Nephron progenitor cell (in vitro differentiated cells): ENCODE results near the gene PPP1R26.
A peak's percentile ranks its signal among the peaks of the same experiment; 100 is the strongest.
"Not testable (repeated sequence)": the region's sequence is repeated elsewhere in the genome, so short reads cannot be mapped to it uniquely, and the experiment has no call there.

ENCODE experiments used
- DNase-seq: peaks from one replicate; pipeline ENCODE4 v3.0.0; 2021
- H3K27ac Mint-ChIP-seq: 2 replicates; pipeline ENCODE4 v1.8.0; 2021; ENCODE audit warnings: mild to moderate bottlenecking, moderate library complexity, mixed read lengths
- H3K27me3 Mint-ChIP-seq: 2 replicates; pipeline ENCODE4 v1.8.0; 2021; ENCODE audit warnings: mild to moderate bottlenecking, low read depth, mixed read lengths; ENCODE audit not compliant: poor library complexity
- H3K36me3 Mint-ChIP-seq: 2 replicates; pipeline ENCODE4 v1.8.0; 2021; ENCODE audit warnings: low read depth, mixed read lengths
- H3K4me1 Mint-ChIP-seq: 2 replicates; pipeline ENCODE4 v1.8.0; 2021; ENCODE audit warnings: mixed read lengths
- H3K4me3 Mint-ChIP-seq: 2 replicates; pipeline ENCODE4 v1.8.0; 2021; ENCODE audit warnings: mild to moderate bottlenecking, moderate library complexity, mixed read lengths
- H3K9me3 Mint-ChIP-seq: 2 replicates; pipeline ENCODE4 v1.8.0; 2021; ENCODE audit warnings: mild to moderate bottlenecking, moderate library complexity, mixed read lengths
- TF ChIP-seq, protein P1 (sequence below): fragments of 200-600 bp; sonication (generic); IDR thresholded peaks from 2 replicates; pipeline ENCODE4 v1.5.0; 2021; ENCODE audit warnings: antibody characterized with exemption

The PPP1R26 gene

DNA sequence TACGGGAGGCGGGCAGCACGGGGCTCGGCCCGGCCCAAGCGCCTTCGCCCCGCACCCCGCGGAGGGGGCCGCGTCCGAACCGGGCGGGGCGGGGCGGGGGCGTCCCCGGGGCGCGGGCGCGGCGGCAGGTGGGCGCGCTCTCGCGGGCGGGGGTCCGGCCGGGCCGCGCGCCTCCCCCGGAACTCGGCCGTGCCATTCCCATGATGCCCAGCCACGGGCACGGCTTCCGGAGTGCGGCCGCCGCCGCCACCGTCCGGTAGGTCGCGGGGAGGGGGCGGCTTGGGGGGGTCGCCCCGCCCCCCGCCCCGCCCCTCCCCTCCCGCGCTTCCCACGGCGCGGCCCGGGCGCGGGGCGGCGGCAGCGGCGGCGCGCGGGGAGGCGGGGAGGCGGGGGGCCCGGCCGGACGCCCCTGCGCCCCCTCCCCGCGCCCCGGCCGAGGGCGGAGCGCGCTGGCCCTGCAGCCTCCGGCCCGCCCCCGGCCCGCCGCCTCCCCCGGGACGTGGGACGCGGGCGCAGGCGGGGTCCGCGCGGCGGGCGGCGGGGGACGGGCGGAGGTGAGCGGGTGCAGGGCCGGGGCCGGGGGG is at the start of gene PPP1R26:
Gene PPP1R26 (plus strand): TSS at position 314 of the 584 bp plus-strand sequence. CDS start 4,729 bp downstream, outside the sequence.
- H3K4me1 Mint-ChIP-seq, result peaks cover 29% of the 10 kb centered on the region
- no peaks in the 10 kb centered on the region for H3K9me3 Mint-ChIP-seq
- no peaks in the 10 kb centered on the region for H3K27me3 Mint-ChIP-seq
- H3K36me3 Mint-ChIP-seq, result peaks cover 9% of the 10 kb centered on the region
- no peak within 1 kb of the TSS for H3K27ac Mint-ChIP-seq
- TF ChIP-seq, protein P1, sequence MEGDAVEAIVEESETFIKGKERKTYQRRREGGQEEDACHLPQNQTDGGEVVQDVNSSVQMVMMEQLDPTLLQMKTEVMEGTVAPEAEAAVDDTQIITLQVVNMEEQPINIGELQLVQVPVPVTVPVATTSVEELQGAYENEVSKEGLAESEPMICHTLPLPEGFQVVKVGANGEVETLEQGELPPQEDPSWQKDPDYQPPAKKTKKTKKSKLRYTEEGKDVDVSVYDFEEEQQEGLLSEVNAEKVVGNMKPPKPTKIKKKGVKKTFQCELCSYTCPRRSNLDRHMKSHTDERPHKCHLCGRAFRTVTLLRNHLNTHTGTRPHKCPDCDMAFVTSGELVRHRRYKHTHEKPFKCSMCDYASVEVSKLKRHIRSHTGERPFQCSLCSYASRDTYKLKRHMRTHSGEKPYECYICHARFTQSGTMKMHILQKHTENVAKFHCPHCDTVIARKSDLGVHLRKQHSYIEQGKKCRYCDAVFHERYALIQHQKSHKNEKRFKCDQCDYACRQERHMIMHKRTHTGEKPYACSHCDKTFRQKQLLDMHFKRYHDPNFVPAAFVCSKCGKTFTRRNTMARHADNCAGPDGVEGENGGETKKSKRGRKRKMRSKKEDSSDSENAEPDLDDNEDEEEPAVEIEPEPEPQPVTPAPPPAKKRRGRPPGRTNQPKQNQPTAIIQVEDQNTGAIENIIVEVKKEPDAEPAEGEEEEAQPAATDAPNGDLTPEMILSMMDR, result no peak
- peak within 1 kb of the TSS; percentile 84 for H3K4me3 Mint-ChIP-seq
- DNase-seq, result peak; percentile 66

GRCh38 chr9:135437259-135437658 is 42.3 kb upstream of the PPP1R26 start:
- TF ChIP-seq, protein P1, result no peak

DNA sequence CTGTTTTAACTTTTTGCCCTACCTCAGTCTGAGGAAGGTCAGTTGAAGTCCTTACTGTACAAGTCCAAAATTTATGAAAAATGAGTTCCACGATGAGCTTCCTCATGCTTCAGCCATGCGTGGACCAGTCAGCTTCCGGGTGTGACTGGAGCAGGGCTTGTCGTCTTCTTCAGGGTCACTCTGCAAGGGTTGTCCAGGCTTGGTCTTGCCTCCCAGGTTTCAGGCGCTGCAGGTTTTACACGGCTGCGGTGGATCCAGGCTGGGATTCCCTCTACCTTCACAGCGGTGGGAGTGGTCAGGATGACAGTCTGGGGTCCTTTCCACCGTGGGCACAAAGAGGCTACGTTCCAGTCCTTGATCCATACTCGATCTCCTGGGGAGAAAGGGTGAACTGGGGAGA is 41.9 kb upstream of the PPP1R26 start:
- peaks cover 52% of the 10 kb centered on the region for H3K9me3 Mint-ChIP-seq
- not testable (repeated sequence) for DNase-seq, H3K27me3 Mint-ChIP-seq, H3K4me3 Mint-ChIP-seq, H3K27ac Mint-ChIP-seq
- peaks cover 21% of the 10 kb centered on the region for H3K36me3 Mint-ChIP-seq
- H3K4me1 Mint-ChIP-seq, result peaks cover 36% of the 10 kb centered on the region

More at GRCh38 chr9:135437259-135437658, 42.3 kb upstream of the PPP1R26 start:
- H3K36me3 Mint-ChIP-seq, result peaks cover 21% of the 10 kb centered on the region
- H3K27me3 Mint-ChIP-seq, result peaks cover 6% of the 10 kb centered on the region
- H3K9me3 Mint-ChIP-seq, result peaks cover 56% of the 10 kb centered on the region
- no peak overlapping the region for H3K27ac Mint-ChIP-seq
- H3K4me1 Mint-ChIP-seq, result peaks cover 31% of the 10 kb centered on the region
- no peak overlapping the region for H3K4me3 Mint-ChIP-seq
- no peak for DNase-seq

DNA sequence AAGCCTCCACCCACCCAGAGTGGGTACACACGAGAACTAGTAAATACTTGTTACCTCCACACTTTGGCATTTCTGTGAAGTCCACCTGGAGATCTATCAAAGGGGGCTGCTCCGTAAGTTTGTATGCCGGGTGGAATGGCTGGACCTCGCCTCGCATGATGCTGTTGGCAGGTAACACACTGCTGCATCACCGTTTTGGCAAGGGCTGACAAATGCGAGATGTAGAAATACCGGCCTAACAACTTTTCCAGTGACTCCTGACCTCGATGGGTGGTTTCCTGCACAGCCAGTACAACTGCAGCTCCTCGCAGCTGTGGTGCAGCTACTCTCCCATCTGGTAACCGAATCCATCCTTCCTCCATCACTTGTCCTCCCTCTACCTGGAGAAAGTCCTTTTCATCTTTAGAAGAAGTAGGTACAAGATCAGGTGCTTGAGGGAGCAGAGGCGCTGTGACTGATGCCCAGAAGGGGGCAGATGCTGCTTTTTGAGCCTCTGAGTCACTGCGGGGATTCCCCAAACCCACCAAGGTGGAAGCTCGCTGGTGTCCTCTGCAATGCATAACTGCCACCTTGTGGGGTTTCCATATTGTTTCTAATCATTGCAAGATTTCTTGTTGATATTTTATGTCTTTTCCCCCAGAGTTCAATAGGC is 40.9 kb upstream of the PPP1R26 start:
- not testable (repeated sequence) for H3K27ac Mint-ChIP-seq, DNase-seq, H3K4me3 Mint-ChIP-seq, H3K27me3 Mint-ChIP-seq
- H3K4me1 Mint-ChIP-seq, result peaks cover 46% of the 10 kb centered on the region
- TF ChIP-seq, protein P1, result peak; percentile 22
- H3K36me3 Mint-ChIP-seq, result peaks cover 20% of the 10 kb centered on the region
- H3K9me3 Mint-ChIP-seq, result peaks cover 47% of the 10 kb centered on the region

DNA sequence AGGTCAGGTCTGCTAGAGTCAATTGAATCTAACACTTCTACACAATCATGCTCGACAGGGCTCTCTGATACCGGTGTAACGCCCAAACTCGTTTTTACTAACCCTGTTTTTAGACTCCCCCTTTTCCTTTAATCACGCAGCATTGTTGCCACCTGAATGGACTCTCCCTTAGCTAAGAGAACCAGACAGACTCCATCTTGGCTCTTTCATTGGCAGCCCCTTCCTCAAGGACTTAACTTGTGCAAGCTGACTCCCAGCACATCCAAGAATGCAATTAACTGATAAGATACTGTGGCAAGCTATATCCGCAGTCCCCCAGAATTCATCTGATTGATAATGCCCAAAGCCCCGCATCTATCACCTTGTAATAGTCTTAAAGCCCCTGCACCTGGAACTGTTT is 40.1 kb upstream of the PPP1R26 start:
- H3K27me3 Mint-ChIP-seq, DNase-seq, H3K27ac Mint-ChIP-seq, H3K4me3 Mint-ChIP-seq: not testable (repeated sequence)
- Mint-ChIP-seq H3K9me3 (peaks cover 46% of the 10 kb centered on the region), H3K4me1 (peaks cover 54% of the 10 kb centered on the region), H3K36me3 (peaks cover 18% of the 10 kb centered on the region)

DNA sequence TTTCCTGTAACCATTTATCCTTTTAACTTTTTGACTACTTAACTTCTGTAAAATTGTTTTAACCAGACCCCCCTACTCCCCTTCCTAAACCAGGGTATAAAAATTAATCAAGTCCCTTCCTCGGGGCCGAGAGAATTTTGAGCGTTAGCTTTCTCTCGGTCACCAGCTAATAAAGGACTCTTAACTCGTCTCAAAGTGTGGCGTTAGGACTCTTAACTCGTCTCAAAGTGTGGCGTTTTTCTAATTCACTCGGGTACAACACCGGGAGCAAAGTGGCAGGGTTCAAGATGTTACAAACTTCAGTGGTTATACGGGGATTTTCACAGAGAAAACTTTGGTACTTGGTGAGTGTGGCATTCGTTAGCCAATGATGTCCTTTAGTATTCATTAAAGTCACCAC is 39.7 kb upstream of the PPP1R26 start:
- H3K4me1 Mint-ChIP-seq, result peaks cover 58% of the 10 kb centered on the region
- H3K9me3 Mint-ChIP-seq, result peaks cover 43% of the 10 kb centered on the region
- H3K4me3 Mint-ChIP-seq, result no peak overlapping the region
- no peak overlapping the region for H3K27ac Mint-ChIP-seq
- H3K27me3 Mint-ChIP-seq, result peaks cover 6% of the 10 kb centered on the region
- DNase-seq, result no peak
- peaks cover 18% of the 10 kb centered on the region for H3K36me3 Mint-ChIP-seq
- TF ChIP-seq, protein P1, result no peak

DNA sequence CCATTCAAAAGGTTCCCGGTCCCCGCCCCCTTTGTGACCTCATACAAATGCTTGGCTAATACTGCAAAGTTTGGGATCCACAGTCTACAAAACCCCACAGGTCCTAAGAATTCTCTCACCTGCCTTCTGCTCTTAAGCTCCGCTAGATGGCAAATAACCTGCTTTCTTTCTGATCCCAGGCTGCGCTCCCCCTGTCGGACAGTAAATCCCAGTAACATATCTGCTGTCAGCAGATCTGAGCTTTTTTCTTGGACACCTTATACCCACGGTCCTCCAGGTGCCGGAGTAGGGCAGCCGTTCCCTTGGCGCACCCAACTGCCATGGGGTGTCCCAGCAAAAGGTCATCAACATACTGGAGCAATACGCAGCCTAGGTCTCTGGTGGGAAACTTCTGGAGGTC is 39.0 kb upstream of the PPP1R26 start:
- TF ChIP-seq, protein P1, result no peak
- Mint-ChIP-seq H3K4me3 (no peak overlapping the region), H3K4me1 (peaks cover 63% of the 10 kb centered on the region), H3K27me3 (peaks cover 10% of the 10 kb centered on the region), H3K27ac (no peak overlapping the region), H3K36me3 (peaks cover 18% of the 10 kb centered on the region), H3K9me3 (peaks cover 40% of the 10 kb centered on the region)
- no peak for DNase-seq

GRCh38 chr9:135441105-135442071 is 38.2 kb upstream of the PPP1R26 start:
- DNase-seq, H3K27me3 Mint-ChIP-seq: not testable (repeated sequence)
- Mint-ChIP-seq H3K36me3 (peaks cover 18% of the 10 kb centered on the region), H3K4me3 (peak overlapping the region; percentile 11), H3K4me1 (peaks cover 63% of the 10 kb centered on the region), H3K27ac (peak overlapping the region; percentile 71), H3K9me3 (peaks cover 32% of the 10 kb centered on the region)
